GM23338 (cell line): ENCODE results near the gene PDS5A. TPM values are rescaled to one million over a fixed set of nuclear protein-coding genes. Genes with fewer than 3 reads are reported as not detected.

Experiments
- ATAC-seq: fragments of 200-7000 bp; cut with Tn5 transposase; 3 replicates; pipeline ENCODE4 v1.9.1; 2020
- DNase-seq: peaks from one replicate; pipeline ENCODE4 v3.0.0-alpha.2; 2015; ENCODE audit warnings: low spot score
- H2AFZ ChIP-seq: fragments of 200-600 bp; sonication (generic); 2 replicates; pipeline ENCODE4 v1.8.0; 2016; ENCODE audit warnings: antibody characterized with exemption, mild to moderate bottlenecking, moderate library complexity
- H3F3A ChIP-seq: fragments of 200-600 bp; sonication (generic); replicated peaks from 2 replicates; pipeline ENCODE4 v1.8.0; 2017; ENCODE audit warnings: antibody characterized with exemption, mixed run types, low read depth
- H3K27ac ChIP-seq: fragments of 200-600 bp; sonication (generic); 2 replicates; pipeline ENCODE4 v1.6.1; 2016; ENCODE audit warnings: low read depth
- H3K27me3 ChIP-seq: fragments of 200-600 bp; sonication (generic); 2 replicates; pipeline ENCODE4 v1.8.0; 2016; ENCODE audit warnings: mild to moderate bottlenecking, mixed run types, moderate library complexity; ENCODE audit not compliant: insufficient read depth
- H3K36me3 ChIP-seq: fragments of 200-600 bp; sonication (generic); 2 replicates; pipeline ENCODE4 v1.8.0; 2016; ENCODE audit warnings: mild to moderate bottlenecking; ENCODE audit not compliant: insufficient read depth
- H3K4me1 ChIP-seq: fragments of 200-600 bp; sonication (generic); 2 replicates; pipeline ENCODE4 v1.8.0; 2016; ENCODE audit warnings: mild to moderate bottlenecking, moderate library complexity; ENCODE audit not compliant: insufficient read depth
- H3K4me2 ChIP-seq: fragments of 200-600 bp; sonication (generic); 2 replicates; pipeline ENCODE4 v1.7.1; 2017; ENCODE audit warnings: mixed run types
- H3K4me3 ChIP-seq: fragments of 200-600 bp; sonication (generic); 2 replicates; pipeline ENCODE4 v1.6.1; 2016; ENCODE audit warnings: mixed run types
- H3K79me2 ChIP-seq: fragments of 200-600 bp; sonication (generic); replicated peaks from 2 replicates; pipeline ENCODE4 v1.8.0; 2017; ENCODE audit warnings: mild to moderate bottlenecking; ENCODE audit not compliant: insufficient read depth
- H3K9me2 ChIP-seq: fragments of 200-600 bp; sonication (generic); 2 replicates; pipeline ENCODE4 v1.8.0; 2017; ENCODE audit not compliant: insufficient read depth
- H4K20me1 ChIP-seq: fragments of 200-600 bp; sonication (generic); replicated peaks from 2 replicates; pipeline ENCODE4 v1.8.0; 2017; ENCODE audit warnings: mild to moderate bottlenecking; ENCODE audit not compliant: insufficient read depth
- H3K27ac Mint-ChIP-seq: 2 replicates; pipeline ENCODE4 v1.8.0; 2020; ENCODE audit warnings: inconsistent platforms, mild to moderate bottlenecking, moderate library complexity, mixed read lengths
- H3K27me3 Mint-ChIP-seq: 3 replicates; pipeline ENCODE4 v1.8.0; 2022; ENCODE audit warnings: low read depth, mild to moderate bottlenecking, moderate library complexity, mixed read lengths, inconsistent platforms; ENCODE audit not compliant: insufficient read depth, poor library complexity
- H3K36me3 Mint-ChIP-seq: 3 replicates; pipeline ENCODE4 v1.8.0; 2021; ENCODE audit warnings: low read depth, mild to moderate bottlenecking, inconsistent platforms, moderate library complexity, mixed read lengths
- H3K4me1 Mint-ChIP-seq: 3 replicates; pipeline ENCODE4 v1.8.0; 2020; ENCODE audit warnings: mild to moderate bottlenecking, inconsistent platforms, mixed read lengths
- H3K4me3 Mint-ChIP-seq: 3 replicates; pipeline ENCODE4 v1.8.0; 2021; ENCODE audit warnings: moderate library complexity, mild to moderate bottlenecking, inconsistent platforms, mixed read lengths
- H3K9me3 Mint-ChIP-seq: 3 replicates; pipeline ENCODE4 v1.8.0; 2020; ENCODE audit warnings: moderate library complexity, mild to moderate bottlenecking, inconsistent platforms, mixed read lengths
- CREB1 ChIP-seq: fragments of 250-450 bp; sonication (Bioruptor Pico); IDR thresholded peaks from 2 replicates; pipeline ENCODE4 v1.5.0; 2020; ENCODE audit warnings: low read depth, mild to moderate bottlenecking, moderate library complexity
- EZH2 ChIP-seq: fragments of 200-600 bp; sonication (generic); IDR thresholded peaks from one replicate; pipeline ENCODE4 v1.8.0; 2017; ENCODE audit warnings: antibody characterized with exemption, mild to moderate bottlenecking, low read depth; ENCODE audit not compliant: unreplicated experiment
- EZH2phosphoT487 ChIP-seq: fragments of 200-600 bp; sonication (generic); IDR thresholded peaks from one replicate; pipeline ENCODE4 v1.8.1; 2018; ENCODE audit warnings: antibody characterized with exemption; ENCODE audit not compliant: unreplicated experiment
- JUNB ChIP-seq: IDR thresholded peaks from one replicate; pipeline ENCODE4 v1.6.1; 2016; ENCODE audit warnings: antibody characterized with exemption; ENCODE audit not compliant: unreplicated experiment
- NANOG ChIP-seq: IDR thresholded peaks from 2 replicates; pipeline ENCODE4 v1.6.1; 2016; ENCODE audit warnings: antibody characterized with exemption, borderline replicate concordance
- POLR2AphosphoS5 ChIP-seq: IDR thresholded peaks from 2 replicates; pipeline ENCODE4 v1.6.1; 2016; ENCODE audit warnings: antibody characterized with exemption, low read depth
- STAT1 ChIP-seq: IDR thresholded peaks from one replicate; pipeline ENCODE4 v1.6.1; 2016; ENCODE audit warnings: antibody characterized with exemption; ENCODE audit not compliant: unreplicated experiment
- ZNF114 ChIP-seq: fragments of 250-450 bp; sonication (Bioruptor Pico); IDR thresholded peaks from 2 replicates; pipeline ENCODE4 v1.5.0; 2020; ENCODE audit warnings: mild to moderate bottlenecking, moderate library complexity
- ZNF331 ChIP-seq: fragments of 250-450 bp; sonication (Bioruptor Pico); IDR thresholded peaks from 2 replicates; pipeline ENCODE4 v1.5.0; 2020; ENCODE audit warnings: low read depth, mild to moderate bottlenecking, moderate library complexity
- polyA plus RNA-seq: library from polyadenylated mRNA; unstranded; fragments of >200 nt; fragmentation: Nextera tagmentation; extraction: Ambion mirVana; gene quantifications from 2 replicates; pipeline ENCODE4 v1.2.1, GENCODE V29; 2016
- total RNA-seq: library from RNA; depleted of rRNA; stranded (reverse); fragments of >200 nt; shearing (Covaris generic); gene quantifications from 2 replicates; pipeline ENCODE4 v1.2.3, GENCODE V29; 2014
- TF ChIP-seq, protein P1 (sequence below): fragments of 250-450 bp; sonication (Bioruptor Pico); IDR thresholded peaks from 2 replicates; pipeline ENCODE4 v1.5.0; 2020; ENCODE audit warnings: mild to moderate bottlenecking, moderate library complexity
- TF ChIP-seq, protein P2 (sequence below): IDR thresholded peaks from one replicate; pipeline ENCODE4 v1.6.1; 2018; ENCODE audit warnings: antibody characterized with exemption; ENCODE audit not compliant: unreplicated experiment
- TF ChIP-seq, protein P3 (sequence below): IDR thresholded peaks from 2 replicates; pipeline ENCODE4 v1.6.1; 2016; ENCODE audit warnings: antibody characterized with exemption
- TF ChIP-seq, protein P4 (sequence below), 2 experiments: fragments of 200-600 bp in 1 of 2; sonication (generic) in 1 of 2; conservative IDR thresholded peaks; 2 replicates each; pipeline versions ENCODE4 v1.5.1 to v1.6.1; 2016 to 2017; ENCODE audit warnings: antibody characterized with exemption in 2 of 2, low read depth in 2 of 2, mild to moderate bottlenecking in 2 of 2, moderate library complexity in 1 of 2

PDS5A gene
- total and polyA plus RNA-seq, 2 experiments from 2014 or later, result 22.1 to 91.9 TPM

DNA sequence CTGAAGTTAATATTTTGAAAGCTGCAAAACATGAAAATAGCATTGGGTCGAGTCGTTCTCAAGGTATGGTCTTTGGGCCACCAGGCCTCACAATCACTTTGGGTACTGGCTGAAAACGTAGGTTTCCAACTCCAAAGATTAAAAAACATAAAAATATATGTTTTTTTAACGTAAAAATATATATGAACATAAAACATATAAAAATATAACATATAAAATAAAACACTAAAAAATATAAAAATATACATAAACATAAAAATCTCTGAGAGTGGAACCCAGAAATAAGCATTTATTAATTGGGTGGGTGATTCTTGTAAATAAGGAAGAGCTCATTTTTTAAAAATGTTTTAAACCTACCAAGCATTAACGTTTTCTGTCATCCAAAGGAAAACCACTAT, 666 bp upstream of the PDS5A start:
- peak overlapping the region; percentile 97 for H3K27ac ChIP-seq
- no peak for ATAC-seq

More for the DNA sequence above, 666 bp upstream of the PDS5A start:
- peak overlapping the region; percentile 85 for H3K4me3 Mint-ChIP-seq
- Histone ChIP-seq H3K4me3 (peak overlapping the region; percentile 93), H4K20me1 (peaks cover 20% of the 10 kb centered on the region), H3K79me2 (peaks cover 35% of the 10 kb centered on the region), H3K9me2 (no peaks in the 10 kb centered on the region), H2AFZ (peak overlapping the region; percentile 100), H3K4me2 (peak overlapping the region; percentile 91), H3K27me3 (no peaks in the 10 kb centered on the region), H3F3A (0 out of 2 replicates have a peak, but pooled peaks cover 3% of the 10 kb centered on the region), H3K36me3 (peaks cover 19% of the 10 kb centered on the region), H3K4me1 (0 out of 2 replicates have a peak, but pooled peaks cover 7% of the 10 kb centered on the region)
- no peaks in the 10 kb centered on the region for H3K9me3 Mint-ChIP-seq
- peaks cover 14% of the 10 kb centered on the region for H3K4me1 Mint-ChIP-seq
- peak overlapping the region; percentile 92 for H3K27ac Mint-ChIP-seq
- no peak for DNase-seq
- H3K27me3 Mint-ChIP-seq, result peaks cover 11% of the 10 kb centered on the region
- TF ChIP-seq, protein P1, sequence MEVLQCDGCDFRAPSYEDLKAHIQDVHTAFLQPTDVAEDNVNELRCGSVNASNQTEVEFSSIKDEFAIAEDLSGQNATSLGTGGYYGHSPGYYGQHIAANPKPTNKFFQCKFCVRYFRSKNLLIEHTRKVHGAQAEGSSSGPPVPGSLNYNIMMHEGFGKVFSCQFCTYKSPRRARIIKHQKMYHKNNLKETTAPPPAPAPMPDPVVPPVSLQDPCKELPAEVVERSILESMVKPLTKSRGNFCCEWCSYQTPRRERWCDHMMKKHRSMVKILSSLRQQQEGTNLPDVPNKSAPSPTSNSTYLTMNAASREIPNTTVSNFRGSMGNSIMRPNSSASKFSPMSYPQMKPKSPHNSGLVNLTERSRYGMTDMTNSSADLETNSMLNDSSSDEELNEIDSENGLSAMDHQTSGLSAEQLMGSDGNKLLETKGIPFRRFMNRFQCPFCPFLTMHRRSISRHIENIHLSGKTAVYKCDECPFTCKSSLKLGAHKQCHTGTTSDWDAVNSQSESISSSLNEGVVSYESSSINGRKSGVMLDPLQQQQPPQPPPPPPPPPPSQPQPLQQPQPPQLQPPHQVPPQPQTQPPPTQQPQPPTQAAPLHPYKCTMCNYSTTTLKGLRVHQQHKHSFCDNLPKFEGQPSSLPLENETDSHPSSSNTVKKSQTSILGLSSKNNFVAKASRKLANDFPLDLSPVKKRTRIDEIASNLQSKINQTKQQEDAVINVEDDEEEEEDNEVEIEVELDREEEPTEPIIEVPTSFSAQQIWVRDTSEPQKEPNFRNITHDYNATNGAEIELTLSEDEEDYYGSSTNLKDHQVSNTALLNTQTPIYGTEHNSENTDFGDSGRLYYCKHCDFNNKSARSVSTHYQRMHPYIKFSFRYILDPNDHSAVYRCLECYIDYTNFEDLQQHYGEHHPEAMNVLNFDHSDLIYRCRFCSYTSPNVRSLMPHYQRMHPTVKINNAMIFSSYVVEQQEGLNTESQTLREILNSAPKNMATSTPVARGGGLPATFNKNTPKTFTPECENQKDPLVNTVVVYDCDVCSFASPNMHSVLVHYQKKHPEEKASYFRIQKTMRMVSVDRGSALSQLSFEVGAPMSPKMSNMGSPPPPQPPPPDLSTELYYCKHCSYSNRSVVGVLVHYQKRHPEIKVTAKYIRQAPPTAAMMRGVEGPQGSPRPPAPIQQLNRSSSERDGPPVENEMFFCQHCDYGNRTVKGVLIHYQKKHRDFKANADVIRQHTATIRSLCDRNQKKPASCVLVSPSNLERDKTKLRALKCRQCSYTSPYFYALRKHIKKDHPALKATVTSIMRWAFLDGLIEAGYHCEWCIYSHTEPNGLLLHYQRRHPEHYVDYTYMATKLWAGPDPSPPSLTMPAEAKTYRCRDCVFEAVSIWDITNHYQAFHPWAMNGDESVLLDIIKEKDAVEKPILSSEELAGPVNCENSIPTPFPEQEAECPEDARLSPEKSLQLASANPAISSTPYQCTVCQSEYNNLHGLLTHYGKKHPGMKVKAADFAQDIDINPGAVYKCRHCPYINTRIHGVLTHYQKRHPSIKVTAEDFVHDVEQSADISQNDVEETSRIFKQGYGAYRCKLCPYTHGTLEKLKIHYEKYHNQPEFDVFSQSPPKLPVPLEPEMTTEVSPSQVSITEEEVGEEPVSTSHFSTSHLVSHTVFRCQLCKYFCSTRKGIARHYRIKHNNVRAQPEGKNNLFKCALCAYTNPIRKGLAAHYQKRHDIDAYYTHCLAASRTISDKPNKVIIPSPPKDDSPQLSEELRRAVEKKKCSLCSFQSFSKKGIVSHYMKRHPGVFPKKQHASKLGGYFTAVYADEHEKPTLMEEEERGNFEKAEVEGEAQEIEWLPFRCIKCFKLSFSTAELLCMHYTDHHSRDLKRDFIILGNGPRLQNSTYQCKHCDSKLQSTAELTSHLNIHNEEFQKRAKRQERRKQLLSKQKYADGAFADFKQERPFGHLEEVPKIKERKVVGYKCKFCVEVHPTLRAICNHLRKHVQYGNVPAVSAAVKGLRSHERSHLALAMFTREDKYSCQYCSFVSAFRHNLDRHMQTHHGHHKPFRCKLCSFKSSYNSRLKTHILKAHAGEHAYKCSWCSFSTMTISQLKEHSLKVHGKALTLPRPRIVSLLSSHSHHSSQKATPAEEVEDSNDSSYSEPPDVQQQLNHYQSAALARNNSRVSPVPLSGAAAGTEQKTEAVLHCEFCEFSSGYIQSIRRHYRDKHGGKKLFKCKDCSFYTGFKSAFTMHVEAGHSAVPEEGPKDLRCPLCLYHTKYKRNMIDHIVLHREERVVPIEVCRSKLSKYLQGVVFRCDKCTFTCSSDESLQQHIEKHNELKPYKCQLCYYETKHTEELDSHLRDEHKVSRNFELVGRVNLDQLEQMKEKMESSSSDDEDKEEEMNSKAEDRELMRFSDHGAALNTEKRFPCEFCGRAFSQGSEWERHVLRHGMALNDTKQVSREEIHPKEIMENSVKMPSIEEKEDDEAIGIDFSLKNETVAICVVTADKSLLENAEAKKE (CRISPR knock-in tag), result no peak
- TF ChIP-seq JUNB (no peak), ZNF331 (no peak), ZNF114 (CRISPR knock-in tag) (no peak), EZH2 (no peak), STAT1 (no peak), CREB1 (CRISPR knock-in tag) (no peak), EZH2phosphoT487 (no peak), POLR2AphosphoS5 (no peak), NANOG (no peak)
- TF ChIP-seq, protein P2, sequence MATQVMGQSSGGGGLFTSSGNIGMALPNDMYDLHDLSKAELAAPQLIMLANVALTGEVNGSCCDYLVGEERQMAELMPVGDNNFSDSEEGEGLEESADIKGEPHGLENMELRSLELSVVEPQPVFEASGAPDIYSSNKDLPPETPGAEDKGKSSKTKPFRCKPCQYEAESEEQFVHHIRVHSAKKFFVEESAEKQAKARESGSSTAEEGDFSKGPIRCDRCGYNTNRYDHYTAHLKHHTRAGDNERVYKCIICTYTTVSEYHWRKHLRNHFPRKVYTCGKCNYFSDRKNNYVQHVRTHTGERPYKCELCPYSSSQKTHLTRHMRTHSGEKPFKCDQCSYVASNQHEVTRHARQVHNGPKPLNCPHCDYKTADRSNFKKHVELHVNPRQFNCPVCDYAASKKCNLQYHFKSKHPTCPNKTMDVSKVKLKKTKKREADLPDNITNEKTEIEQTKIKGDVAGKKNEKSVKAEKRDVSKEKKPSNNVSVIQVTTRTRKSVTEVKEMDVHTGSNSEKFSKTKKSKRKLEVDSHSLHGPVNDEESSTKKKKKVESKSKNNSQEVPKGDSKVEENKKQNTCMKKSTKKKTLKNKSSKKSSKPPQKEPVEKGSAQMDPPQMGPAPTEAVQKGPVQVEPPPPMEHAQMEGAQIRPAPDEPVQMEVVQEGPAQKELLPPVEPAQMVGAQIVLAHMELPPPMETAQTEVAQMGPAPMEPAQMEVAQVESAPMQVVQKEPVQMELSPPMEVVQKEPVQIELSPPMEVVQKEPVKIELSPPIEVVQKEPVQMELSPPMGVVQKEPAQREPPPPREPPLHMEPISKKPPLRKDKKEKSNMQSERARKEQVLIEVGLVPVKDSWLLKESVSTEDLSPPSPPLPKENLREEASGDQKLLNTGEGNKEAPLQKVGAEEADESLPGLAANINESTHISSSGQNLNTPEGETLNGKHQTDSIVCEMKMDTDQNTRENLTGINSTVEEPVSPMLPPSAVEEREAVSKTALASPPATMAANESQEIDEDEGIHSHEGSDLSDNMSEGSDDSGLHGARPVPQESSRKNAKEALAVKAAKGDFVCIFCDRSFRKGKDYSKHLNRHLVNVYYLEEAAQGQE, result no peak
- TF ChIP-seq, protein P3, sequence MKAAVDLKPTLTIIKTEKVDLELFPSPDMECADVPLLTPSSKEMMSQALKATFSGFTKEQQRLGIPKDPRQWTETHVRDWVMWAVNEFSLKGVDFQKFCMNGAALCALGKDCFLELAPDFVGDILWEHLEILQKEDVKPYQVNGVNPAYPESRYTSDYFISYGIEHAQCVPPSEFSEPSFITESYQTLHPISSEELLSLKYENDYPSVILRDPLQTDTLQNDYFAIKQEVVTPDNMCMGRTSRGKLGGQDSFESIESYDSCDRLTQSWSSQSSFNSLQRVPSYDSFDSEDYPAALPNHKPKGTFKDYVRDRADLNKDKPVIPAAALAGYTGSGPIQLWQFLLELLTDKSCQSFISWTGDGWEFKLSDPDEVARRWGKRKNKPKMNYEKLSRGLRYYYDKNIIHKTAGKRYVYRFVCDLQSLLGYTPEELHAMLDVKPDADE, result no peak
- TF ChIP-seq, protein P4, sequence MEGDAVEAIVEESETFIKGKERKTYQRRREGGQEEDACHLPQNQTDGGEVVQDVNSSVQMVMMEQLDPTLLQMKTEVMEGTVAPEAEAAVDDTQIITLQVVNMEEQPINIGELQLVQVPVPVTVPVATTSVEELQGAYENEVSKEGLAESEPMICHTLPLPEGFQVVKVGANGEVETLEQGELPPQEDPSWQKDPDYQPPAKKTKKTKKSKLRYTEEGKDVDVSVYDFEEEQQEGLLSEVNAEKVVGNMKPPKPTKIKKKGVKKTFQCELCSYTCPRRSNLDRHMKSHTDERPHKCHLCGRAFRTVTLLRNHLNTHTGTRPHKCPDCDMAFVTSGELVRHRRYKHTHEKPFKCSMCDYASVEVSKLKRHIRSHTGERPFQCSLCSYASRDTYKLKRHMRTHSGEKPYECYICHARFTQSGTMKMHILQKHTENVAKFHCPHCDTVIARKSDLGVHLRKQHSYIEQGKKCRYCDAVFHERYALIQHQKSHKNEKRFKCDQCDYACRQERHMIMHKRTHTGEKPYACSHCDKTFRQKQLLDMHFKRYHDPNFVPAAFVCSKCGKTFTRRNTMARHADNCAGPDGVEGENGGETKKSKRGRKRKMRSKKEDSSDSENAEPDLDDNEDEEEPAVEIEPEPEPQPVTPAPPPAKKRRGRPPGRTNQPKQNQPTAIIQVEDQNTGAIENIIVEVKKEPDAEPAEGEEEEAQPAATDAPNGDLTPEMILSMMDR (conservative IDR thresholded peaks at IDR 0.05; ENCODE audit: low read depth in 2 of 2), result no peak
- peaks cover 29% of the 10 kb centered on the region for H3K36me3 Mint-ChIP-seq
